Measurements from ENCODE around the gene STEAP3.

STEAP3 gene

DNA sequence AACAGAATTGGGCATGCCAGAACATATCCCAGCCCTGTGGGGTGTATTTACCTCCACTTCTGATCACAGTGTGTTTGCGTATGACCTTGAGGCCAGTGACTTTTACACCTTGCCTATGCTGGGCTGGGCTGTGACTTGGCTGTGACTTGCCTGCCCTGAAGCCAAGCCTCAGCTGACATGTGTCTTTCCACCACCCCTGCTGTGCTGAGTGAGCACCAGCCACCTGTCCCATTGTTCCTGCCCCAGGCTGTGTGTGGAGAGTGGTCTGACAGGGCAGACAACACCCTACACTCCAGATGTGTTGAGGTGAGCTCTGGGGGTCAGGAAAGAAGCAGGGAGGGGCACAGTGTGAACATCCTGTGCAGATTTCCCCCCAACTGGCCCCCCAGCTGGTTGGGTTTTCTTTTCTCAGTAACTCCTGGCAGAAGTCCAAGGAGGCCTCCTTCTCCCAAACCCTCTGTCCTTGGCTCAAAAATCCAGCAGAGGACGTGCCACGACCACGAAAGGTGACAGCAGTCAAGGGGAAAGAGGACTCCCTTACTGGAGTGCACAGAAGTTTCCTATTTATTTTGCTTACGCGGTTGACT, 5.1 kb upstream of the STEAP3 start:
- TF ChIP-seq, protein P1, sequence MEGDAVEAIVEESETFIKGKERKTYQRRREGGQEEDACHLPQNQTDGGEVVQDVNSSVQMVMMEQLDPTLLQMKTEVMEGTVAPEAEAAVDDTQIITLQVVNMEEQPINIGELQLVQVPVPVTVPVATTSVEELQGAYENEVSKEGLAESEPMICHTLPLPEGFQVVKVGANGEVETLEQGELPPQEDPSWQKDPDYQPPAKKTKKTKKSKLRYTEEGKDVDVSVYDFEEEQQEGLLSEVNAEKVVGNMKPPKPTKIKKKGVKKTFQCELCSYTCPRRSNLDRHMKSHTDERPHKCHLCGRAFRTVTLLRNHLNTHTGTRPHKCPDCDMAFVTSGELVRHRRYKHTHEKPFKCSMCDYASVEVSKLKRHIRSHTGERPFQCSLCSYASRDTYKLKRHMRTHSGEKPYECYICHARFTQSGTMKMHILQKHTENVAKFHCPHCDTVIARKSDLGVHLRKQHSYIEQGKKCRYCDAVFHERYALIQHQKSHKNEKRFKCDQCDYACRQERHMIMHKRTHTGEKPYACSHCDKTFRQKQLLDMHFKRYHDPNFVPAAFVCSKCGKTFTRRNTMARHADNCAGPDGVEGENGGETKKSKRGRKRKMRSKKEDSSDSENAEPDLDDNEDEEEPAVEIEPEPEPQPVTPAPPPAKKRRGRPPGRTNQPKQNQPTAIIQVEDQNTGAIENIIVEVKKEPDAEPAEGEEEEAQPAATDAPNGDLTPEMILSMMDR (conservative IDR thresholded peaks at IDR 0.05; ENCODE audit: control insufficient read depth, insufficient read depth, low read depth, low read length): peak; percentile 55
- no peak overlapping the region for H3K4me3 ChIP-seq (ENCODE audit: control insufficient read depth, low read depth, low read length)
- DNase-seq (ENCODE audit: low read depth): peak; percentile 70

DNA sequence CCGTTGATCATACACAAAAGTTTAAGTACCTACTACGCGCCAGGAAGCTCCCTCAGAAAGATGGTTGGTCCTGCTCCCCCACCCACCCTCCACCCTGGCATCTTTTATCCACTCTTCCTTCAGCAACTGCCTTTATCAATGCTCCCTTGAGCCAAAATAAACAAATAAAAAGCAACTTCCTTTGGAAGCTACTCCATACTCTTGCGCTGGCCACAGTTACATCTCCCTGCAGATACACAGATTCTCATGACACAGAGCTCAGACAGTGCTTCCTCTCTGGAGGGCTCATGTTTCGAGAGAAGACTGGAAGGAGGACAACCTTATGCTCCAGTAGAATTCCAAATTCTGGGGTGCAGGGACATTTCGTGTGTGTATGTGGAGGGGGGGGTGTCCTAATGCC, 3.8 kb upstream of the STEAP3 start:
- TF ChIP-seq, protein P1 (conservative IDR thresholded peaks at IDR 0.05; ENCODE audit: control insufficient read depth, insufficient read depth, low read depth, low read length): no peak
- no peak overlapping the region for H3K4me3 ChIP-seq (ENCODE audit: control insufficient read depth, low read depth, low read length)
- DNase-seq (ENCODE audit: low read depth): peak; percentile 15

DNA sequence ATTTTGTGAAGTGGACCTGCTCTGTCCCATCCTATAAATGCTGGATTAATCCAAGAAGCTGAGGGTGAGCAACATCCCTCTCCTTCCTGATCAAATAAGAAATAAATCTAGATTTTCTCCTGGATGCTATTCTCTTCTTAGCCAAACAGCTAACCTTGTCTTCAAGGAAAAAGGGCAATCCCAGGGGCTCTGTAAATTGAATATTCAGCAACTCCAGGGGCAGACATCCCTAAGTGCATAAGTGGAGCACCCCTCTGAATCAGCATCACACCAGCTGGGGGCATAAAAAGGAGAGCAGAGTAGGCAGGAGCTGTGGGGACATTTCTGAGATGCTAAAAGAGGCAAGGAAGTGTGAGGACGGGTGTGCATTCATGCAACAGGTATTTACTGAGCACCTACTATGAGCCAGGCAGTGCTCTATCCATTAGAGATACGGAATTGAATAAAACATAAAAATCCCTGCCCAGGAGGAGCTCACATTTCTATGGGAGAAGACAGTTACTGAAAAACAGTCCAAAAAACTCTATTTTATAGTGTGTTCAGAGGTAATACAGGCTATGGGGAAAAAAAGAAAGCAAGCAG, 2.8 kb upstream of the STEAP3 start:
- TF ChIP-seq, protein P1 (conservative IDR thresholded peaks at IDR 0.05; ENCODE audit: control insufficient read depth, insufficient read depth, low read depth, low read length): no peak
- no peak overlapping the region for H3K4me3 ChIP-seq (ENCODE audit: control insufficient read depth, low read depth, low read length)
- no peak for DNase-seq (ENCODE audit: low read depth)

DNA sequence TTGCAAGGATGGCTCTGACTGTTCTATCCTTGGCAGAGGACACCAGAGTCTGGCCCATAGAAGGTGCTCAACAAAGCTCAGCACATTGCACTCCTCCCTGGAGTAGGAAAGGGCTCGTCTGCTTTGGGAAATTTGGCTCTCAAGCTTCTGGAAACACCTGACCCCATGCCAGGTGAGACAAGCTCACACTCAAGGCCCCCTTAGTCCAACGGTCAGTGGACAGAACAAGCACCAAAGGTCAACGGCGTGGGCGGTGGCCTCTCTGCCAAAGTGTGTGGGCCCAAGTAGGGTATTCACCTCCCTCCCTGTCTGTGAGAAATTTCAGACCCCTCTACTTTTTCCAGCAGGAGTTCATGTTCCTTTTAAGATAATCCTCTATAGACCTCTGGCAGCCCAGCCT, 2.0 kb upstream of the STEAP3 start:
- DNase-seq (ENCODE audit: low read depth): no peak
- no peak overlapping the region for H3K4me3 ChIP-seq (ENCODE audit: control insufficient read depth, low read depth, low read length)
- TF ChIP-seq, protein P1 (conservative IDR thresholded peaks at IDR 0.05; ENCODE audit: control insufficient read depth, insufficient read depth, low read depth, low read length): no peak

DNA sequence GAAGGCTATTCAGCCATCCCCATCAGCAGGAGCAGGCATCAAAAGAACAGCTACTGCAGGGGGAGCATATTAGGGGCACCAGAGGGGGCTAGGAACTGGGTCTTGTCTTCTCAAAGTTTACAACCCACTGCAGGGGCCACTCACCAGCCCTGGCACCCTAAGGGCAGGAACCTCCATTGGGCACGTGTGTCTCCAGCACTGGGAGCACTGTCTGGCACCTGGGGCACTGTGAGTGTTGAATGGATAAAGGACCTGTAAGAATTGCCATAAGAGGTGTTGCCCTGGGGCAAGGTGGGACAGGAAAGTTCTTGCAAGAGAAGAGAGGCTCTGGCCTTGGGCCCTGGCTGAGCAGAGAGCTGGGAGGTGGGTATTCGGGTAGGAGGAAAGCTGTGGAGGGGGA, 1.4 kb upstream of the STEAP3 start:
- H3K4me3 ChIP-seq (ENCODE audit: control insufficient read depth, low read depth, low read length): no peak overlapping the region
- no peak for DNase-seq (ENCODE audit: low read depth)
- TF ChIP-seq, protein P1 (conservative IDR thresholded peaks at IDR 0.05; ENCODE audit: control insufficient read depth, insufficient read depth, low read depth, low read length): no peak

DNA sequence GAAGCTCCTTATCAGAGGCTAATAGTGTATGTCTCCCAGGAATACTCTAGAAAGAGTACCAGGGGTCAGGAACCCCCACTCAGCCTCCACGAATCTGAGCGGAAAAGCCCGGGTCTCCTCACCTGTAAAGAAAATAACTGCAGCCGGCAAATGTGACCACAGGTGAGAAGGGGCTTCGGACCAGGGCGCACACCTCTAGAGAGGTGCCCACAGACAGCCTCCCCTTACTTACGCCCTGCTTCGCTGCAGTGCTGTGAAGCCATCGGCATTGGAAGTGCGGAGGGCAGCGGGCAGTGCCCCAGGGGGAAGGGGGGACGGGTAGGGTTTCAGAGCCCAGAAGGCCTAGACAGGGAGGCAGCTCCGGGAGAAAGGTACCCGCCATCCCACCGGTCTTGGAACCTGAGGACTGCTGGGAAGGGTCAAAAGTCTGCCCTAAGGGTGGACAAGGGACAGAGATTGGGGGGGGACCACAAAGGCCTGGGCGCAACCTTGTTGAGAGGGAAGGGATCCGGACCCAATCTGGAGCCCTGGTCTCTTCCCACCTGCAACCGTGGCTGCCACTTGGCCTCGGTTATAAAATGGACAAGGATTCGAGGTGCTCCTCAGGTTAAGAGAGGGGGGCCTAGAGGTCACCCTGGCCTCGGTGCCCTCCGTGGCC, 642 bp upstream of the STEAP3 start:
- DNase-seq (ENCODE audit: low read depth): no peak
- TF ChIP-seq, protein P1 (conservative IDR thresholded peaks at IDR 0.05; ENCODE audit: control insufficient read depth, insufficient read depth, low read depth, low read length): no peak
- H3K4me3 ChIP-seq (ENCODE audit: control insufficient read depth, low read depth, low read length): peak overlapping the region; percentile 40
